CD4-positive, alpha-beta T cell (primary cell): ENCODE results near the gene AP2B1. TPM values are rescaled to one million over a fixed set of nuclear protein-coding genes. Genes with fewer than 3 reads are reported as not detected.

Experiments
- ATAC-seq: fragments of 200-7000 bp; cut with Tn5 transposase; one replicate; pipeline ENCODE4 v1.10.0; 2022; ENCODE audit warnings: mild to moderate bottlenecking; ENCODE audit not compliant: poor library complexity
- CTCF ChIA-PET: fragments of 350-600 bp; sonication (Branson Sonifier 250); formaldehyde crosslinking; loops from one replicate; lab custom pipeline; 2021; ENCODE audit warnings: antibody characterized with exemption, inconsistent platforms; lab: Charles Lee
- POLR2A ChIA-PET: fragments of 350-600 bp; sonication (Branson Sonifier 250); formaldehyde crosslinking; loops from one replicate; lab custom pipeline; 2021; ENCODE audit warnings: antibody characterized with exemption, inconsistent platforms; lab: Charles Lee
- DNase-seq, 14 experiments: peaks; one replicate each; pipeline ENCODE4 v3.0.0-alpha.2; 2013 to 2020; ENCODE audit warnings: mixed read lengths in 2 of 14
- H3K27ac ChIP-seq, 2 donors: one replicate each; pipeline versions ENCODE4 v1.5.1 to v1.7.0; 2013; ENCODE audit warnings: low read length in 2 of 2, low read depth in 1 of 2, mild to moderate bottlenecking in 1 of 2
- H3K27me3 ChIP-seq, 2 experiments: 1 replicate in 1 of 2; 2 replicates in 1 of 2; pipeline versions ENCODE4 v1.6.1 to v1.7.0; 2013; ENCODE audit warnings: low read length in 2 of 2, control low read depth in 1 of 2, mild to moderate bottlenecking in 1 of 2, moderate library complexity in 1 of 2; ENCODE audit not compliant: insufficient read depth in 2 of 2, control insufficient read depth in 1 of 2
- H3K36me3 ChIP-seq: one replicate; pipeline ENCODE4 v1.6.1; 2013; ENCODE audit warnings: low read length, control low read depth; ENCODE audit not compliant: insufficient read depth
- H3K4me1 ChIP-seq: one replicate; pipeline ENCODE4 v1.6.1; 2013; ENCODE audit warnings: low read length, control low read depth; ENCODE audit not compliant: insufficient read depth
- H3K4me3 ChIP-seq: one replicate; pipeline ENCODE4 v1.5.1; 2013; ENCODE audit warnings: mild to moderate bottlenecking, low read length, moderate library complexity
- H3K9me3 ChIP-seq, 2 experiments: 1 replicate in 1 of 2; 2 replicates in 1 of 2; pipeline versions ENCODE4 v1.6.1 to v1.7.0; 2013; ENCODE audit warnings: low read length in 2 of 2, mild to moderate bottlenecking in 2 of 2, control low read depth in 1 of 2, moderate library complexity in 1 of 2; ENCODE audit not compliant: control insufficient read depth in 1 of 2, insufficient read depth in 1 of 2
- H3K27ac Mint-ChIP-seq: one replicate; pipeline ENCODE4 v1.8.0; 2020; ENCODE audit warnings: mixed read lengths
- H3K27me3 Mint-ChIP-seq: one replicate; pipeline ENCODE4 v1.8.0; 2021; ENCODE audit warnings: mixed read lengths
- H3K36me3 Mint-ChIP-seq: one replicate; pipeline ENCODE4 v1.8.0; 2021; ENCODE audit warnings: low read depth, mixed read lengths
- H3K4me1 Mint-ChIP-seq: one replicate; pipeline ENCODE4 v1.8.0; 2021; ENCODE audit warnings: low read depth, mixed read lengths
- H3K4me3 Mint-ChIP-seq: one replicate; pipeline ENCODE4 v1.8.0; 2020; ENCODE audit warnings: mild to moderate bottlenecking, mixed read lengths
- H3K9me3 Mint-ChIP-seq: one replicate; pipeline ENCODE4 v1.8.0; 2020; ENCODE audit warnings: mixed read lengths
- CTCF ChIP-seq: fragments of 200-600 bp; IDR thresholded peaks from one replicate; pipeline ENCODE4 v1.8.0; 2022; ENCODE audit warnings: antibody characterized with exemption, mild to moderate bottlenecking
- intact Hi-C, 2 experiments: fragments of 100-400 bp; cut with DNase I in 1 of 2; cut with micrococcal nuclease in 1 of 2; formaldehyde crosslinking; loops; one replicate each; pipeline versions ENCODE4 v1.15.1 to v1.9.0; 2023 to 2025; cut with DNase I, micrococcal nuclease
- total RNA-seq, 174 experiments: library from RNA in 2 of 174; stranded (reverse) in 2 of 174; gene quantifications; one replicate each; pipeline ENCODE4 v1.2.3 and lab custom pipeline; 2021 to 2026

Gene AP2B1
- total RNA-seq, 2 experiments from 2014 or later, result 67.0 to 69.2 TPM

- Histone ChIP-seq H3K4me3 (no peak within 1 kb of the TSS), H3K4me1 (peaks cover 10% of the 10 kb centered on the region), H3K9me3 (peaks cover 0 to 6% of the 10 kb centered on the region in 2 experiments), H3K36me3 (no peaks in the 10 kb centered on the region), H3K27me3 (peaks cover 28 to 34% of the 10 kb centered on the region in 2 experiments), H3K27ac (no peak within 1 kb of the TSS)
- Mint-ChIP-seq H3K27me3 (peaks cover 41% of the 10 kb centered on the region), H3K4me3 (no peak within 1 kb of the TSS), H3K9me3 (no peaks in the 10 kb centered on the region), H3K27ac (no peak within 1 kb of the TSS), H3K4me1 (peaks cover 4% of the 10 kb centered on the region), H3K36me3 (no peaks in the 10 kb centered on the region)
- ChIA-PET POLR2A (no interaction called here), CTCF (no interaction called here)
- TF ChIP-seq CTCF, result no peak
- DNase-seq, result no peak
- ATAC-seq, result no peak
- intact Hi-C loops, result no loop called here
Observed at GRCh38 chr17:35752945-35753764, 166.0 kb downstream of the AP2B1 start, which contains the start of gene GAS2L2. Gene GAS2L2 (minus strand): TSS chr17:35753239. CDS start chr17:35752850, 389 bp downstream.

DNA sequence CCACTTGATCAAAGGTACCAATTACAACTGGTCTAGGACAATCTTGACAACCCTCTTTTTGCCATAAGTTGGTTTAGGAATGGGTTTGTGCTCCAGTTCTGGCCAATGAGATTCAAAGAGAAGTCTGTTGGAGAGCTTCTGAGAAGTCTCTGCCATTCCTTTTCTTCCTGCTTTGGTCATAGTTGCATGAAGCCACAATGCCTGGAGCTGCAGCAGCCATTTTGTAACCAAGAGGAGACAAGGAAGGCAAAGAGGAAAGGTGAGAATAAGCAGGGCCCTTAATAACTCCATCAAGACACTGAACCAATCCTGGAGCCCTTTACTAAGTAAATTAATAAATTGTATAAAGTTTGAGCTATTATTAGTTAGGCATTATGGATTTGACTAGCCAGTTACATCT lies 170.1 kb downstream of the AP2B1 start:
- H3K4me3 Mint-ChIP-seq, result no peak overlapping the region
- intact Hi-C loops, result no loop called here
- peaks cover 0 to 3% of the 10 kb centered on the region in 2 experiments for H3K27me3 ChIP-seq
- H3K9me3 ChIP-seq, result no peaks in the 10 kb centered on the region
- no peak overlapping the region for H3K27ac ChIP-seq
- CTCF ChIA-PET, result no interaction called here
- H3K36me3 ChIP-seq, result no peaks in the 10 kb centered on the region
- H3K4me3 ChIP-seq, result no peak overlapping the region
- no peak for TF ChIP-seq CTCF
- no peaks in the 10 kb centered on the region for H3K36me3 Mint-ChIP-seq
- H3K9me3 Mint-ChIP-seq, result no peaks in the 10 kb centered on the region
- no peak for ATAC-seq
- H3K27me3 Mint-ChIP-seq, result no peaks in the 10 kb centered on the region
- no peaks in the 10 kb centered on the region for H3K4me1 Mint-ChIP-seq
- H3K4me1 ChIP-seq, result peaks cover 4% of the 10 kb centered on the region
- H3K27ac Mint-ChIP-seq, result no peak overlapping the region
- DNase-seq, result no peak
- POLR2A ChIA-PET, result no interaction called here

DNA sequence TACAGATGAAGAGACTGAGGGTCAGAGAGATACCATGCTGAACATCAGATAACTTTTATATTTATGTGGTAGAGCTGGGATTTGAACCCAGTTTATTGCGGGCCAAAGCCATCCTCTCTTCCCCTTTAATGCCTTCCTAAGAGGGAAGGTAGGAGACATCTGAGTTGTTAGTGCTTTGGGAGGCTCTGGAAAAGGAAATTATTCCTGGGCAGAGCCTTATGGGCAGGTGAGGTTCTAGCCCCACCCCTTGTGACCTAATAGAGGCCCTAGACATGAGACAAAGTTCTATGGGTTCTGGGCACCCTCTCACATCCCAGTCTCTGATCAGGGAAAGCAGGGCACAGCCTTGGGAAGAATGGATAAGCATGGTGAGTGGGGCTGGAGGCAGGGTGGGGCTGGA lies 173.5 kb downstream of the AP2B1 start, which contains the start of gene C17orf50:
C17orf50 (plus strand) TSS at position 301 of the 400 bp plus-strand sequence; CDS start at position 356, 55 bp downstream.
- H3K27me3 Mint-ChIP-seq, result no peaks in the 10 kb centered on the region
- CTCF ChIA-PET, result interaction anchor here (1.7 kb wide), 1 partner anchor 48 kb away, joined by 4 read pairs; the partner anchor contains the start of gene TAF15
- H3K4me3 Mint-ChIP-seq, result peak within 1 kb of the TSS; percentile 30
- no peak within 1 kb of the TSS for H3K27ac ChIP-seq
- H3K9me3 Mint-ChIP-seq, result no peaks in the 10 kb centered on the region
- ATAC-seq, result no peak
- H3K36me3 ChIP-seq, result no peaks in the 10 kb centered on the region
- POLR2A ChIA-PET, result no interaction called here
- peaks cover 7% of the 10 kb centered on the region for H3K4me1 Mint-ChIP-seq
- no peaks in the 10 kb centered on the region for H3K27me3 ChIP-seq
- H3K9me3 ChIP-seq, result no peaks in the 10 kb centered on the region
- H3K36me3 Mint-ChIP-seq, result no peaks in the 10 kb centered on the region
- intact Hi-C loops, result loop anchor here in 1 of 2 experiments (10.0 kb wide), 1 partner anchor 384 kb away; no protein-coding TSS in a partner anchor
- H3K27ac Mint-ChIP-seq, result no peak within 1 kb of the TSS
- no peak within 1 kb of the TSS for H3K4me3 ChIP-seq
- no peak for DNase-seq
- TF ChIP-seq CTCF, result no peak
- peaks cover 12% of the 10 kb centered on the region for H3K4me1 ChIP-seq
